ACC112 (cell line): ENCODE results near the gene ANAPC2.
A peak's percentile ranks its signal among the peaks of the same experiment; 100 is the strongest.

Source experiments
- H2AFZ ChIP-seq: fragments of 200-600 bp; sonication (generic); one replicate; pipeline ENCODE4 v1.6.0; 2017; ENCODE audit warnings: antibody characterized with exemption, low read length; ENCODE audit not compliant: unreplicated experiment
- H3K27ac ChIP-seq: fragments of 200-600 bp; sonication (generic); 2 replicates; pipeline ENCODE4 v1.5.1; 2014; ENCODE audit warnings: low read depth, mild to moderate bottlenecking, antibody characterized with exemption, low read length, moderate library complexity
- H3K27me3 ChIP-seq: fragments of 200-600 bp; sonication (generic); 2 replicates; pipeline ENCODE4 v1.6.1; 2014; ENCODE audit warnings: mild to moderate bottlenecking, antibody characterized with exemption, low read length, moderate library complexity, mixed read lengths; ENCODE audit not compliant: insufficient read depth
- H3K36me3 ChIP-seq: fragments of 200-600 bp; sonication (generic); 2 replicates; pipeline ENCODE4 v1.6.1; 2016; ENCODE audit warnings: mild to moderate bottlenecking, antibody characterized with exemption, low read length, moderate library complexity, mixed read lengths; ENCODE audit not compliant: insufficient read depth
- H3K4me1 ChIP-seq: fragments of 200-600 bp; sonication (generic); one replicate; pipeline ENCODE4 v1.6.1; 2016; ENCODE audit warnings: low read length, mixed read lengths; ENCODE audit not compliant: insufficient read depth, unreplicated experiment, control insufficient read depth
- H3K4me3 ChIP-seq: fragments of 200-600 bp; sonication (generic); 2 replicates; pipeline ENCODE4 v1.5.1; 2014; ENCODE audit warnings: mild to moderate bottlenecking, low read depth, low read length
- H3K79me2 ChIP-seq: fragments of 200-600 bp; sonication (generic); one replicate; pipeline ENCODE4 v1.6.0; 2016; ENCODE audit warnings: low read length; ENCODE audit not compliant: control insufficient read depth, unreplicated experiment, insufficient read depth

Gene ANAPC2

GRCh38 chr9:137188490-137189296 is at the start of gene ANAPC2, which contains the start of gene SSNA1:
ANAPC2 (minus strand) TSS chr9:137188560; CDS start chr9:137188532, 28 bp downstream.
SSNA1 (plus strand) TSS chr9:137188676; CDS start chr9:137188727, 51 bp downstream.
- H3K4me1 ChIP-seq, result peaks cover 18% of the 10 kb centered on the region
- H3K27ac ChIP-seq, result peak within 1 kb of the TSS; percentile 86
- H3K79me2 ChIP-seq, result peaks cover 40% of the 10 kb centered on the region
- H3K27me3 ChIP-seq, result no peaks in the 10 kb centered on the region
- no peaks in the 10 kb centered on the region for H3K36me3 ChIP-seq
- H3K4me3 ChIP-seq, result peak within 1 kb of the TSS; percentile 80
- H2AFZ ChIP-seq, result peak within 1 kb of the TSS; percentile 79

GRCh38 chr9:137236936-137237421 is 48.6 kb upstream of the ANAPC2 start:
- peaks cover 4% of the 10 kb centered on the region; the same call in 1 of the 2 replicates for H3K36me3 ChIP-seq
- no peak overlapping the region for H3K4me3 ChIP-seq
- no peaks in the 10 kb centered on the region for H3K27me3 ChIP-seq
- H3K79me2 ChIP-seq, result peaks cover 18% of the 10 kb centered on the region
- H3K4me1 ChIP-seq, result peaks cover 14% of the 10 kb centered on the region
- H3K27ac ChIP-seq, result no peak overlapping the region
- H2AFZ ChIP-seq, result no peak overlapping the region

DNA sequence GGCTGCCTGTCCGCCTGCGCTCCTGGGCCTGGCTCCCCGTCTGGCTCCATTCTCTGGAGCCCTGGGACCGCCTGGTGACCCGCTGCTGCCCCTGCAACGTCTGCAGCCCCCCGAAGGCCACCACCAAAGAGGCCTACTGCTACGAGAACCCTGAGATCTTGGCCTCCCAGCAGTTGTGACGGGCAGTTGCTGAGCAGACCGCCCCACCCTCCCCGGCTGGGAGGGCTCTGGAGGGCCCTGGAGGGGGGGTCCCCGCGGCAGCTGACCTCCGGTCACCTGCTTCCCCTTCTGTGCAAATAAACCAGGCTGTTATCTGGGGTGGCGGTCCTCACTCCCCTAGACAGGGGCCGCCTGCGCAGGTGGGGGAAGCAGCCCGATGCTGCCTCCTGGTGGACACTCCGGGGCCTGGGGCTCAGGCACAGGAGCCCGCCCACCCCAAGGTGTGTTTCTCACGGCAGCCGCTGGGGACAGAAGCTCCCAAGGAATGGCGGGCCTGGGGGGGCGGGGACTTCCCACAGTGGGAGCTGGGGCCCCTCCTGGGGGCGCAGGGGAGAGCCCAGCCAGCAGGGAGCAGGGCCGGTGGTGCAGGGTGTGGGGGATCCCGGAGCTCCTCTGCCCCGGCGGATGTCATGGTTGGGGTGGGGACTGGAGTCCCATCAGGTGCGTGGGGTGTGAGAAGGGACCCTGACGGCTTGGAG is 48.0 kb upstream of the ANAPC2 start:
- peaks cover 14% of the 10 kb centered on the region for H3K4me1 ChIP-seq
- H3K79me2 ChIP-seq, result peaks cover 13% of the 10 kb centered on the region
- no peaks in the 10 kb centered on the region for H3K36me3 ChIP-seq
- H3K27ac ChIP-seq, result no peak overlapping the region
- H2AFZ ChIP-seq, result no peak overlapping the region
- no peaks in the 10 kb centered on the region for H3K27me3 ChIP-seq
- no peak overlapping the region for H3K4me3 ChIP-seq

DNA sequence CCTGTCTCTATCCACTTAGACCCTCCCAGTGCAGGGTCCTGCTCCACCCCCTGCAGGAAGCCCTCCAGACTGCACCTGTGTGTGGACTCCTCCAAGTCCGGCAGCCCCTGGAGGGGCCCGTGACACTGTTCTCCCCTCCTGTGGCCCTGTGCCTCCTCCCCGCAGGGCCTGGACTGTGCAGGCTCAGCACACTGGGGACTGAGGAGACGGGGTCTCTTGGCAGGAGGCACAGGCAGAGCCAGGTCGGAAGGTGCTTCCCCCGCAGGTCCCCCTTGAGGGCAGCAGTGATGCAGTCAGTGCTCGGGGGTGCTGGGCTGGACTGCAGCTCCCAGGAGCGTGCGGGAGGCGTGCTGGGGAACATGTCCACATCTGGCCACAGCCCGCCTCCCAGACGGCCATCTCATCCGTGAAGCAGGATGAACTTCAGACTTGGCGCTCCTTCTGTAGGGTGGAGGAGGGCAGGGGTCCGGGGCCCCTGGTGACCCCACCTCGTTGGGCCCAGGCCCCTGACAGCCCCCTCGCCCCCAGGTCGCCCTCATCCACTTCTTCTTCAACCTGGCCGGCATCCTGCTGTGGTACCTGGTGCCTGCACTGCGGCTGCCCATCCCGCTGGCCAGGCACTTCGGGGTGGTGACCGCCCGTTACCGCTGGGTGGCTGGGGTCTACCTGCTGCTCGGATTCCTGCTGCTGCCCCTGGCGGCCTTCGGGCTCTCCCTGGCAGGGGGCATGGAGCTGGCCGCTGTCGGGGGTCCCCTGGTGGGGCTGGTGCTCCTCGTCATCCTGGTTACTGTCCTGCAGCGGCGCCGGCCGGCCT is 47.3 kb upstream of the ANAPC2 start:
- Histone ChIP-seq H3K27ac (no peak overlapping the region), H3K4me1 (peaks cover 14% of the 10 kb centered on the region), H2AFZ (no peak overlapping the region), H3K4me3 (no peak overlapping the region), H3K27me3 (no peaks in the 10 kb centered on the region), H3K79me2 (peaks cover 13% of the 10 kb centered on the region), H3K36me3 (no peaks in the 10 kb centered on the region)

DNA sequence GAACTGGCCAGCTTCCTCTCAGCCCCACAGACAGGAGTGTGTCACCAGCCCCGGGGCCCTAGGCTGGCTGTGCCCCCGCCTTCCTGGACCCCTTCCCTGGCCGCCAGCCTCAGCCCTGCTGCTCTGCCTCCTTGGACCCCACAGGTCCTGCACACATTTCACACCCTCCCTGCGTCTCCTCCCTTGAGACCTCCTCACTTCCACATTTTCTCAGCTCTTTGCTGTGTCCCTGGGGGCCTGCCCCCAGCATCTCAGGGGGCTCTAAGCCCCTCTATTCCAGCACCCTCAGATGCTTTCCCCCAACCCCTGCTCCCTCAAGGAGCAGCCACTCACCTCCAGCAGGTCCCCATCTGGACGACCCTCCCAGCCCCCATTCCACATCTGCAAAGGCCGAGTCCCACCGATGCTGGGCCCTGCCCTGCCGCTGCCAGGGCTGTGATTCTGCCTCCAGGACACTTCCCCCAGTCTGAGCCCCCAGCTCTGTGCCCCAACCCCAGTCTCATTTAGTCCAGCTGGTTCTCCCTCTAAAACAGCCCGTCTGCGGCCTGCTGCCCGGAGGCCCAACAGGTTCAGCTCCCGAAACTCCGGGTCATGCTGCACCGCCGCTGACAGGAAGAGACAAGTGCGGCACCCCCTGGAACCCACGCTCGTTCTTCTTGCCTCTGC is 46.5 kb upstream of the ANAPC2 start:
- Histone ChIP-seq H2AFZ (no peak overlapping the region), H3K27me3 (no peaks in the 10 kb centered on the region), H3K27ac (no peak overlapping the region), H3K4me1 (peaks cover 14% of the 10 kb centered on the region), H3K79me2 (peaks cover 13% of the 10 kb centered on the region), H3K36me3 (no peaks in the 10 kb centered on the region), H3K4me3 (no peak overlapping the region)

DNA sequence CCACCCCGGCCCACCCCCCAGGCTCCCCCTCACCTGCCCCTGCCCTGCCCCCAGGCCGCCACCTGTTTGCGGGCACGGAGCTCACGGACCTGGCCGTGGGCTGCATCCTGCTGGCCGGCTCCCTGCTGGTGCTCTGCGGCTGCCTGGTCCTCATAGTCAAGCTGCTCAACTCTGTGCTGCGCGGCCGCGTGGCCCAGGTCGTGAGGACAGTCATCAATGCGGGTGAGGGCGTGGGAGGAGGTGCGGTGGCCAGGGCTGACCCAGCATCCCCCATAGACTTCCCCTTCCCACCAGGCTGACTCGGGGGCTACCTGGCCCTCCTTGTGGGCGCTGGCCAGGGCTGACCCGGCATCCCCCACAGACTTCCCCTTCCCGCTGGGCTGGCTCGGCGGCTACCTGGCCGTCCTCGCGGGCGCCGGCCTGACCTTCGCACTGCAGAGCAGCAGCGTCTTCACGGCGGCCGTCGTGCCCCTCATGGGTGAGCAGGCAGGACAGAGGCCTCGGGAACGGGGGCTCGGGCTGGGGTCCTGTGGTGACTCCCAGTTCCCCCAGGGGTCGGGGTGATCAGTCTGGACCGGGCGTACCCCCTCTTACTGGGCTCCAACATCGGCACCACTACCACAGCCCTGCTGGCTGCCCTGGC is 45.8 kb upstream of the ANAPC2 start:
- Histone ChIP-seq H3K4me1 (peaks cover 14% of the 10 kb centered on the region), H3K79me2 (peaks cover 13% of the 10 kb centered on the region), H3K27me3 (no peaks in the 10 kb centered on the region), H3K27ac (no peak overlapping the region), H2AFZ (no peak overlapping the region), H3K4me3 (no peak overlapping the region), H3K36me3 (no peaks in the 10 kb centered on the region)

DNA sequence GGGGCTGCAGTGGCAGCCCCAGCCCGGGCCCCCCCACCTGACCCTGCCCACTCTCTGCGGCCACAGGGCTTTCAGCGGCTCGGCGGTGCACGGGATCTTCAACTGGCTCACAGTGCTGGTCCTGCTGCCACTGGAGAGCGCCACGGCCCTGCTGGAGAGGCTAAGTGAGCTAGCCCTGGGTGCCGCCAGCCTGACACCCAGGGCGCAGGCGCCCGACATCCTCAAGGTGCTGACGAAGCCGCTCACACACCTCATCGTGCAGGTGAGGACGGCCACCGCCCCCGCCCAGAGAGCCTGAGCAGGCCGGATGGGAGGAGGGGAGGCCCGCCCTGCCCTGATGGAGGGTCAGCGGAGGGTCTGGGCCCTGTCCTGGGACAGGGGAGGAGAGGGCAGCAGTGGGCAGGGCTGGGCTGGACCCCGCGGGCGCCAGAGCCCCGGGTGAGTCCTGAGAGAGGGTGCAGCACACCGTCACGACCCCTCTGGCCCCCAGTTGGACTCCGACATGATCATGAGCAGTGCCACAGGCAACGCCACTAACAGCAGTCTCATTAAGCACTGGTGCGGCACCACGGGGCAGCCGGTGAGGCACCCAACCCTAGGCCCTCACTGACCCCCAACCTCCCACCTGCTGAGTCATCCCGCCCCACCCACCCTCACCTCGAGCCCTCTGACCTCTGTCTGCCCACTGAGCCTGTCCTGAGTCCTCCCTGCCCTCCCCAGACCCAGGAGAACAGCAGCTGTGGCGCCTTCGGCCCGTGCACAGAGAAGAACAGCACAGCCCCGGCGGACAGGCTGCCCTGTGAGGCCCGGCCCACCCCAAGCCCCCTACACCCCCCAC is 45.0 kb upstream of the ANAPC2 start:
- H3K27me3 ChIP-seq, result no peaks in the 10 kb centered on the region
- no peaks in the 10 kb centered on the region for H3K36me3 ChIP-seq
- peaks cover 7% of the 10 kb centered on the region for H3K4me1 ChIP-seq
- H3K79me2 ChIP-seq, result peaks cover 5% of the 10 kb centered on the region
- H3K27ac ChIP-seq, result no peak overlapping the region
- no peak overlapping the region for H2AFZ ChIP-seq
- H3K4me3 ChIP-seq, result no peak overlapping the region

DNA sequence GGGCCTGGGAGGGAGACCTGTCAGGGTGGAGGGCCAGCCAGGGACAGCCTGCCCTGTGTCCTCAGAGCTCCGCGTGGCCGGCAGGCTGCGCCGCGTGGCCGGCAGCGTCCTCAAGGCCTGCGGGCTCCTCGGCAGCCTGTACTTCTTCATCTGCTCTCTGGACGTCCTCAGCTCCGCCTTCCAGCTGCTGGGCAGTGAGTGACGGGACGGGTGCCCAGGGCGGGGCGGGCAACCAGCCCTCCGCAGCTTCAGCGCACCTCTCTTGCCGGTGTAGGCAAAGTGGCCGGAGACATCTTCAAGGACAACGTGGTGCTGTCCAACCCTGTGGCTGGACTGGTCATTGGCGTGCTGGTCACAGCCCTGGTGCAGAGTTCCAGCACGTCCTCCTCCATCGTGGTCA is 44.1 kb upstream of the ANAPC2 start:
- no peak overlapping the region for H3K4me3 ChIP-seq
- peaks cover 2% of the 10 kb centered on the region for H3K79me2 ChIP-seq
- no peak overlapping the region for H2AFZ ChIP-seq
- no peaks in the 10 kb centered on the region for H3K36me3 ChIP-seq
- H3K4me1 ChIP-seq, result peaks cover 4% of the 10 kb centered on the region
- no peak overlapping the region for H3K27ac ChIP-seq
- H3K27me3 ChIP-seq, result no peaks in the 10 kb centered on the region

DNA sequence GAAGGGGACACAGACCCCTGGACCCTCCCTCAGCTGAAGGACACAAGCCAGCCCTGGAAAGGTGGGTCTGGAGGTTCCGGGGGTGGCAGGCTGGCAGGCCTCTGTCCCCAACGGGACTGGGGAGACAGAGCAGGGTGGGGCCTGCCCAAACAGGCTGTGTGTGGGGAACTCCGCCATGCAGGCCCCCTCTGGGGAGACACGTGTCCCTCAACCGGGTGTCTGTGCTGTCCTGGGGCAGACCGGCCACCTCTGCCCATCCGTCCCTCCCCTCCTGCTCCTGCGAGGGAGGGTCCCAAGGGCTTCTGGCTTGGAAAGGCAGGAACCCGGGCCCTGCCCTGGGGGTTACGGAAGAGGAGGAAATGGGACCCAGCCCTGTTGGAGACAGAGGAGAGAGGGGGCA is 43.7 kb upstream of the ANAPC2 start:
- no peak overlapping the region for H2AFZ ChIP-seq
- peaks cover 8% of the 10 kb centered on the region for H3K4me1 ChIP-seq
- no peak overlapping the region for H3K4me3 ChIP-seq
- H3K27ac ChIP-seq, result no peak overlapping the region
- no peaks in the 10 kb centered on the region for H3K27me3 ChIP-seq
- no peaks in the 10 kb centered on the region for H3K36me3 ChIP-seq
- H3K79me2 ChIP-seq, result no peaks in the 10 kb centered on the region
